HL-60/S4 treated with phorbol 12-myristate 13-acetate at 8.2 ng/mL for 4 days and 3 days (cell line): ENCODE results near the gene UBAC2.

Source experiments
- in situ Hi-C: fragments of 300-500 bp; cut with MboI; formaldehyde crosslinking; loops from 2 replicates; pipeline ENCODE4 v1.15.0; 2022; ENCODE audit warnings: low sequenced_read_pairs

Gene UBAC2

DNA sequence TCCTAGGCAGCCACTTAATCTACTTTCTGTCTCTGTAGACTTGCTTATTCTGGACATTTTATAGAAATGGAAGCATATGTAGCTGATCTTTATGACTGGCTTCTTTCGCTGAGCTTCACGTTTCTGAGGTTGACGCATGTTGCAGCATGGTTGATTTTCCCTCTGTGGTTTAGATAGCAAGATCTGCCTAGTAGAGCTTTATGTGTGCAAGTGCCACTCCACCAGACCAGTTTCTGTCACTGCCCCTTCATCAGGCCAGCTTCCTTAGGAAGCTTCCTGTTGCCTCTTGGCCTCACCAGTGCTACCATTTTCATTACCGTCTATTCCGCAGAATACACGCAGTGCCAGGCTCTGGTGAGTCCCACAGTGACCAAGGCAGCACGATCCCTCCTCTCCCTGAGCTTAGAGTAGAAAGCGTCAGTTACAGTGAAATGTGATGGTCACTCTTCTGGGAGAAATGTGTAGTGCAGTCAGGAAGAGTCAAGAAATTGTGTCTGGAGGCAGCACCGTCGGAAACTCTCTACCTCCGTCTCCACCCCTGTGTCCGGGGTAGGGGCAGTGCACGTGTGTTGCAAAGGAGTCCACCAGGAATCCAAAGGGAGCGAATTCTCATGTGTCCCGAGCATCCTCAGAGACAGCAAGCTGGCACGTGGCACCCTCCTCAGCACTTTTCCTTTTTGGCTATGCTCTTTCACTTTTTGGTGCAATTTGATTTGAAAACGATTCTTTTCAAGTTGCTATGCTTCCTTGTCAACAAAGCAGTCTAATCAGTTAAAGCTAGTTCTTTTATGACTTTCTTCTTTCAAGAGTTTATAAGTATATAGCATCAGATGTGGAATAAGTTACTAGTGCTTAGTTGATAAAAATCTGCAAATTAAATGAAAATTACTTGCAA is 151.9 kb downstream of the UBAC2 start:
- in situ Hi-C loops, result no loop called here

DNA sequence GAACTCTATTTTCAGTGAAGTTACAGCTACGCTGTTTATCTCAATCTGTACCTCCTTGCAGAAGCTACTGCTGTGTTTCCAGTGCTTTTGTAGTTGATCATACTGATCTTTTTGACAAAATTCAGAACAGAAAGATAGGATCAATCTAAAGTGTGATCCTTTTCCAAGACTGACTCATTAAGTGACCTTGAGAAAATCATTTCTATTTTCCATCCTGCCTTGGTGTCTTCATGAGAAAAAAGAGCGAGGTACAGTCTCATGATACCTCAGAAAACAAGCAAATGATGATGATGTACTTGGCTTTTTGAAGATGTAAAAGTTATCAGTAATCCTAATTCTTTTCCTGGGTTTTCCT is 152.6 kb downstream of the UBAC2 start:
- in situ Hi-C loops, result no loop called here

DNA sequence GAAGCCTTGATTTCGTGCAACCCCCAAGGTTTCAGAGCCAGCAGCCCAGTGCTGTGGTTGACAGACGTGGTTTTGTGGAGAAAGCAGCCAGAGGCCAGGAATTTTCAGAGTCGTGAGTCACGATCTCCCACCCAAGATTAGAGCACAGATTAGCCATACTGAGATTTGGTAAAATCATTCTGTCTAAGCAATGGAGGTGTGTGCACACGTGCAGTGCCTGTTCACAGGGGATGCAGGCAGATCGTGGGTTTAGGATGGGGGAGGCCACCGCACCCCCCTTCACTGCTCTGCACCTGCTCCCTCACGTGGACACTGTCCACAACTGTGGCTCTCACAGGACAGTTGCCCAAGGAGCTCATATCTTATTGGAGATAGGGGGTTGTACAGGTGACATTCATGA is 153.2 kb downstream of the UBAC2 start:
- in situ Hi-C loops, result no loop called here

DNA sequence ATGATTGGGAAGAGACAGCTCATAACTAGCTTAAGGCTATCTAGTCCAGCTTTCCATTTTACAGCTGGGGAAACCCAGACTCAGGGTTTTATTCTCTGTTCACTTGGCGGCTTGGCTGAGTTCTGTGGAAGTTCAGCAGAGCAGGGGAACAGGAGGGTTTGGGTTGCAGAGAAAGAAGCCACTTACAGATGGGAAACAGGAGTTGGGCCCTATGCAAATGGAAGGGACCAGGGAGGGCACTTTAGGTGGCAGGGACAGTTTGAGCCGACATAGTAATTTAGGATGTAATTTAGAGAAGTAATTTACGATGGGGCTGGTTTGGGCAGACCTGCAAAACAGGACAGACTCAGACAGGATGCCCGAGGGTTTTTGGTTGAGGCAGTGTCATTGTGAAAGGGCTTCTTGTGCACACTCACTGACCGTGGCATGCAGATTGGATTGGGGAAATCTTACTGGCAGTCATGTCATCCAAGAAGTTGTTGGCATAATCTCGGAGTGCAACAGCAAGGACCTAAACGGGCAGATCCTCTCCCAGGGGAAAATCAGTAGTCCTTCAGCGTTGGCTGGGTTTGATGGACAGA is 153.8 kb downstream of the UBAC2 start:
- in situ Hi-C loops, result no loop called here

DNA sequence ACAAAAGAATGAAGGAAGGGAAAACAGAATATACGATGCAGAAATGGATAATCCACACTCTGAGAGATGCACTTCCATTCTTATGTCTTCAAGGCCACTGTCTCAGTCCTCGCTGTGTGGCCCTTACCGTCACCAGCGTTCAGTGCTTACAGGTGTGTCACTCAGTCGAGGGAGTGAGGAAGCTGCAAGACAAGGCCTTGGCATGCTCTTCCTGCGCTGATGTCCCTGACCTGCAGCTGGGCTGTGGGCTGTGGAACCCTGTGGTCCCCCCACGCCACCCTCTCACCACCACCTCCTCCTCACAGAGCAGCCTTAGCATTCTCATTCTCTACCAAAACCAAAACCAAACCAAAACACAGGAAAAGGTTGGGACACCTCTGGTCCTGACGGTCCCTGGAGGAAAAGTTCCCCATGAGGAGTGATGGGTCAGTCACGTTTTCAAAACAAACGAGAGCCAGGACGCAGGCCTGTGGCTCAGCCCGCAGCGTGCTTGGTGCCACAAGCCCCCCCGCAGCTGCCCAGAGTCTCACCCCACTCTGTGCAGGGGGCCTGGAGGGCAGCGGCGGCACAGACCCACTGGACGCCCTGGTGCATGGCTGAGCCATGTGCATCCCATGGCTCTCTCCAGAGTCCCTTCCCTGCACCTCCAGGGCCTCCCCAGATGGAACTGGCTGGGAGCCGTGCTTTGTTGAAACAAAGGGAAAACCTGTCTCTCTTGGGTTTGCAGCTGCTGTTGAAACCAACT is 154.8 kb downstream of the UBAC2 start:
- in situ Hi-C loops, result no loop called here

DNA sequence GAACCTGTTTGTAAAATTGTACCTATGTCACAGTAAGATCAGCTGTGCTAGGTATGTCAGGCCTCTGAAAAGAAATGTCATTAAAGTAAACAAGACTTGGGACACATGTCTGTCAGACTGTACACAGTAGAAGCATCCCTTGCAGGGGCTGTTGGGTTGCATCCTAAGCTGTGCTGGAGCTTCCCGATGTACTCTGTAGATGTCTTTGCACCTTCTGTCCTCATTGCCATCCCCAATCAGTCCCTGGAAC is 155.3 kb downstream of the UBAC2 start:
- in situ Hi-C loops, result no loop called here

- in situ Hi-C loops, result no loop called here
These were observed 155.8 kb downstream of the UBAC2 start for GRCh38 chr13:99356262-99357091.

DNA sequence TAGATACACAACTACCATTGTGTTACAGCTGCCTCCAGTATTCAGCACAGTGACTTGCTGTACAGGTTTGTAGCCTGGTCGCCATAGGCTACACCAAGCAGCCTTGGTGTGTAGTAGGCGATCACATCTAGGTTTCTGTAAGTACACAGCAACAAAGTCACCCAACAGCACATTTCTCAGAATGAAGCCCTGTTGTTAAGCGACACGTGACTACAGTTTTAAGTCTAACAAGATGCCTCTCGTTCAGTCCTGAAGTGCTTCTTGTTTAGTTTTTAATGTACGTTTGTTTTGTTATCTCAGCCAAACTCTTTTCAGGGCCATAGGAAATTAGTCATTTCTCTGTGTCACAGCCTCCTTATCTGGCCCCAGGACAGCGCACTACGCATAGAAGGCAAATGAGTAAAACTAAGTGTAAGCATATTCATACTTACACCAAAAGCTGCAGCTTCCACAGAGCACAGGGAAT is 156.5 kb downstream of the UBAC2 start:
- in situ Hi-C loops, result no loop called here

- in situ Hi-C loops, result no loop called here
These were observed 157.3 kb downstream of the UBAC2 start for GRCh38 chr13:99357941-99358340.

GRCh38 chr13:99359528-99359927 is 158.9 kb downstream of the UBAC2 start:
- in situ Hi-C loops, result no loop called here

- in situ Hi-C loops, result no loop called here
These were observed 160.0 kb downstream of the UBAC2 start for GRCh38 chr13:99360696-99361095.

DNA sequence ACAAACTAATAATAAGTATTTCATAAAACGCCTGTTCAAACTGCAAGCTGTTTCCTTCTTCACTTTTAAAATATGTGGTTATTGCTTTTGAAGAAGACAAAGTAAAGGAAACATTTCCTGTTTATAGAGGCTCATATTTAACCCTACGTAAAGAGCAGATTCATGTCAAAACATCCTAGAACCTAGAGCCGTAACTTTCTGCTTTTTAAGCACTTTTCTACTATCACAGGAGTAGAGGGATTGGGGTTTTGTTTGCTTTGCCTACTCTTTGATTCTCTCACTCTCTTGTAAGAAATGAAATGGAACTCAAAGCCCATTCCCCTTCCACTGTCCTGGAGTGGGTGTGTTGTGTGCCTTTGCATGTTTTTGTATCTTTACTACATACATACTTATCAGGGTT is 160.5 kb downstream of the UBAC2 start:
- in situ Hi-C loops, result no loop called here

DNA sequence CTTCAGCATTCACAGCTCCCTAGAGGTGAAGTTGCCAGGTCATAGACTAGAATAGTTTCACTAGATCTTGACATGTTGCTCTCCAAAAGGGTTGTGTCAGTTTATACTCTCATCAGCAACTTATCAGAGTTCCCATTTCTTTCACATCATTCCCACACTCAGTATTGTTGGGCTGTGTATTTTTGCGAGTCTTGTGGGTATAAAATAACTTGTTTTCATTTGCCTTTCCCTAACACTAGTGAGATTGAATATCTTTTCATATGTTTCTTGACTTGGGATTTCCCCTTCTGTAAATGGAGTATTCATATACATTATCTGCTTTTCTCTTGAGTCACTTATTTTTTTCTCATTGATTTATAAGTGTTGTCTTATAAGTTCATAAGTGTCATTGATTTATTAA is 161.7 kb downstream of the UBAC2 start:
- in situ Hi-C loops, result no loop called here

DNA sequence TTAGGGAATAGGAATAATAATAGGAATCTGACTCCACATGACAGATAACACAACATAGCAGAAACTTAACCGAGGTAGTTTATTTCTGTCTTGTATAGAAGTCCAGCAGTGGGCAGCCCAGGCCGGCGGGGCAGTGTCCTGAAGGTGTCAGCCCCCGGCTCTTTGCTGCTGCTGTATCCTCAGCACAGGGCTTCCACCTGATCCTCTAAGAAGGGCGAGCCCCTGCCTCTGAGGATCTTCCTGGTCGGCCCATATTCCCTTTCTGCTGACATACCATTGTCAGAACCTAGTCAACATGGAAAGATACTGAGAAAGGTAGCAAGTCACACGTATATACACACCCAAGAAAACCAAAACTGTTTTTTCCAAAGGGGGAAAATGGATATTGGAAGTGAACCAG is 162.7 kb downstream of the UBAC2 start:
- in situ Hi-C loops, result no loop called here

GRCh38 chr13:99363949-99364348 is 163.3 kb downstream of the UBAC2 start:
- in situ Hi-C loops, result no loop called here

GRCh38 chr13:99366075-99366987 is 165.7 kb downstream of the UBAC2 start:
- in situ Hi-C loops, result no loop called here

- in situ Hi-C loops, result no loop called here
These were observed 166.5 kb downstream of the UBAC2 start for GRCh38 chr13:99367106-99367616.

DNA sequence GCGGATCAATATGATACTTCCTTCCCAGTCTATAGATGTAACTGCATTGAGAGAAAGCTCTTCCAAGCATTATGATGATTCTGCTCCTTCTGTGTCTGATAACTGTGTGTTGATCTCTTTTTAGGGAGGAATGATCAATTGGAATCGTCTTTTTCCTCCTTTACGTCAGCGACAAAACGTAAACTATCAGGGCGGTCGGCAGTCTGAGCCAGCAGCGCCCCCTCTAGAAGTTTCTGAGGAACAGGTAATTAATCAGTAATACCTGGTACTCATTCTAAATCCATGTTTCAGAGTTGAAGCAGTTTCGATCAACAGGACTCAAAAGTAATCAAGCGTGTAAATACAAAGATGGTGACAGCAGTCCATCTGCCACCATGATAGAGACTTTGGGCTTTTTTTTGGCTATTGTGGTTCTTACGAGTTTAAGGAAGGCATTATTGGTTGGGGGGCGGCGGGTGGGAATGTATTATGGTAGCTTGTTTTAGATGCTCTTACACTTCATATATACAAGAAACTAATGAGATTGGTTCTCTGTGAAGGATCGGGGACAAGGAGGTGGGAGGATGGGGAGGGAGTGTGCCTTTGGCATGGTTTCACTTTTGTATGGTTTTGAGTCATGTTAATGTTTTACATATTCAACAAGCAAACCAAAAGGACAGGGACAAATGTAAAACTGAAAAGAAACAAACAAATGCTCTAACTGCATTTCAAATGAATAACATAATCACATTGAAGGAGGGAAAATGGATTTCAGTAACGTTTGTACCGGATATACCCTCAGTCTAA is 167.2 kb downstream of the UBAC2 start:
- in situ Hi-C loops, result no loop called here
